ENCODE results near the gene LIN28B. TPM values are rescaled to one million over a fixed set of nuclear protein-coding genes. Genes with fewer than 3 reads are reported as not detected.
"Not testable (repeated sequence)": the region's sequence is repeated elsewhere in the genome, so short reads cannot be mapped to it uniquely, and the experiment has no call there.

LIN28B gene
- polyA plus RNA-seq, 1 donor from 2014 or later, result not detected

DNA sequence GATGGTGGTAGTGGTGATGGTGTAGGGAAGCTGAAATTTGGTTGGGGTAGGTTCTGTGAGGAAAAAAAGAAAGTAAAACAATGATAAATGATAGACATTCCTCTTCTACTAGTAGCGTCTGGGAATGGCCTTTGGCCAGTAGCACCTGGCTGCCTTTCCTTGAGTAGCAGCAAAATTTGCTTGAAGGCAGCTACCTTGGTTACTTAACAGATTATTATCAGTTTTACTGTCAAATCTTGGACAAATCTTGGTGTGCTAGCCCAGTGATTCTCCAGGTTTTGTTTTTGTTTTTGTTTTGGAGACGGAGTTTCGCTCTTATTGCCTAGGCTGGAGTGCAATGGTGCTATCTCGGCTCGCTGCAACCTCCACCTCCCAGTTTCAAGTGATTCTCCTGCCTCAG, 26.4 kb downstream of the LIN28B start:
- Mint-ChIP-seq H3K36me3 (no peaks in the 10 kb centered on the region), H3K4me3 (no peak overlapping the region), H3K27ac (no peak overlapping the region), H3K9me3 (no peaks in the 10 kb centered on the region), H3K4me1 (no peaks in the 10 kb centered on the region), H3K27me3 (peaks cover 2% of the 10 kb centered on the region)

DNA sequence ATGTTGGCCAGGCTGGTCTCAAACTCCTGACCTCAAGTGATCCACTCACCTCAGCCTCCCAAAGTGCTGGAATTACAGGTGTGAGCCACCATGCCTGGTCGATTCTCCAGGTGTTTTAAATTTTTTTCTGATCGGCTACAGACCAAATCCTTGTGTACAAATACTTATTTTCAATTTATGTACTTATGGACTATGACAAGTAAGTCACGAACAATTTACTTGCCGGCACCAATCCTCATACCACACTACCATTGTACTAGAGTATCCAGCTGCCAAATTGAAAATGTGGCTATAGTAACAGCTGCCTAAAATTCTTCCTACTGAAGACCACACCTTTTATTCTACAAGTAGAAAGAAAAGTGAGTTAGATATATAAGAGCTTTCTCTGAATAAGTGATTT, 26.9 kb downstream of the LIN28B start:
- H3K27me3 Mint-ChIP-seq, result no peaks in the 10 kb centered on the region
- no peak overlapping the region for H3K4me3 Mint-ChIP-seq
- H3K9me3 Mint-ChIP-seq, result no peaks in the 10 kb centered on the region
- H3K27ac Mint-ChIP-seq, result no peak overlapping the region
- no peaks in the 10 kb centered on the region for H3K4me1 Mint-ChIP-seq
- no peaks in the 10 kb centered on the region for H3K36me3 Mint-ChIP-seq

DNA sequence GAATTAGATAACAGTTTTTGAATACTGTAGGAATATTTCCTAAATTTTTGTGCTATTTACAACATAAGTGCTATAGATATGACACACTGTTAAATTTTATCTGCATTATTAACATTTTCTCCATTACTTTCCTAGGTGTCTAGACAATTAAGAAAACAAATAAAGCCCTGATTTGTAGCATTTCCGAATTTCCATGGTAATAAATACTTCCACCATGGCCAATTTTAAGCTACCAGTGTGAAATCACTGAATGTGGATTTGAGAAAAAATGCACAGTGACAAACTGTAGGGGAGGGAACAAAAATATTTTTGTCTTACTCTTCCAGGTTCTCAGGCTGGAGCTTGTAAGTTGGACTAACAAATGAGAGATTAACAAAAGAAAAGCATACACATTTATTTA, 27.9 kb downstream of the LIN28B start:
- no peak overlapping the region for H3K4me3 Mint-ChIP-seq
- no peaks in the 10 kb centered on the region for H3K4me1 Mint-ChIP-seq
- H3K9me3 Mint-ChIP-seq, result peaks cover 0 to 2% (median 0%) of the 10 kb centered on the region in 3 donors
- no peaks in the 10 kb centered on the region for H3K27me3 Mint-ChIP-seq
- H3K27ac Mint-ChIP-seq, result no peak overlapping the region
- H3K36me3 Mint-ChIP-seq, result no peaks in the 10 kb centered on the region

DNA sequence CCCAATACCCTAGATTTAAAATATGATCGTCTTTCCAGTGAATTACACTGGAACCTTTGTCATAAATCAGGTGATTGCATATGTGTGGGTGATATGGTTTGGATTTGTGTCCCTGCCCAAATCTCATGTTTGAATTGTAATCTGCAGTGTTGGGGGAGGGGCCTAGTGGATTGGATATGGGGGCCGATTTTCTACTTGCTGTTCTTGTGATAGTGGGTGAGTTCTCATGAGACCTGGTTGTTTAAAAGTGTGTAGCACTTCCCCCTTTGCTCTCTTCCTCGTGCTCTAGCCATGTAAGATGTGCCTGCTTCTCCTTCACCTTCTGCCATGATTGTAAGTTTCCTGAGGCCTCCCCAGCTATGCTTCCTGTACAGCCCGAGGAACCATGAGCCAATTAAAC, 29.0 kb downstream of the LIN28B start:
- not testable (repeated sequence) for H3K4me3 Mint-ChIP-seq, H3K36me3 Mint-ChIP-seq, H3K27me3 Mint-ChIP-seq, H3K4me1 Mint-ChIP-seq, H3K27ac Mint-ChIP-seq, H3K9me3 Mint-ChIP-seq

DNA sequence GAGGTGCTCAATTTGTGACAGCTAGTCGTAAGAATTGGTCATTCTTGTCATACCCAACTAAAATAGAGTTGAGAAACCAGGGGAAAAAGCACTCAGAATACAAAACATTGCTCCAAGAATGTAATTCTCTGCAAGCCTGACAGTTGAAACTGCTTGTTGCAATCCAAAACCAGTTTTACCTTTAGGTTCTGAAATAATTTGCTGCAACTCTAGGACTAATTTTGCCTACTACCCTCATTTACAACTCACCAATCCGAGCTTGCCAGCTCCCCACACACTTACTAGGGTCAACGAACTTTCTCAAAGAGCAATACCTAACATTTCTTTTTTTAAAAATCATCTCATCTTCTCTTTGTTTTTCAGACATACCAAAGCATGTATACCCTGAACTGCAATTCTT, 29.7 kb downstream of the LIN28B start:
- Mint-ChIP-seq H3K36me3 (no peaks in the 10 kb centered on the region), H3K4me1 (no peaks in the 10 kb centered on the region), H3K4me3 (no peak overlapping the region), H3K27ac (no peak overlapping the region), H3K9me3 (peaks cover 0 to 2% (median 0%) of the 10 kb centered on the region in 3 donors), H3K27me3 (no peaks in the 10 kb centered on the region)

DNA sequence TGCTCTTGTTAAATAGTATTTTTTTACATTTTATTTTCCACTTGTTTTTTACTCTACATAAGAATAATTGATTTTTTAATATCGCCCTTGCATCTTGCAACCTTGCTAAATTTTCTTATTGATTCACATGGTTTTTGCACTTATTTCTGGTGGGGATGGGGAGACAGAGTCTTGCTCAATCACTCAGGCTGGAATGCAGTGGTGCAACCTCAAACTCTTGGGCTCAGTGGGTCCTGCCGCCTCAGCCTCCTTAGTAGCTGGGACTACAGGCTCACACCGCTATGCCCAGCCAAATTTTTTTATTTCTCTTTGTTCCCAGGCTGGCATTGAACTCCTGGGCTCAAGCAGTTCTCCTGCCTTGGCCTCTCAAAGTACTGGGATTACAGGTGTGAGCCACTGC, 30.3 kb downstream of the LIN28B start:
- peaks cover 2% of the 10 kb centered on the region for H3K36me3 Mint-ChIP-seq
- H3K4me3 Mint-ChIP-seq, result no peak overlapping the region
- peaks cover 0 to 2% (median 0%) of the 10 kb centered on the region in 3 donors for H3K9me3 Mint-ChIP-seq
- no peaks in the 10 kb centered on the region for H3K27me3 Mint-ChIP-seq
- H3K4me1 Mint-ChIP-seq, result no peaks in the 10 kb centered on the region
- no peak overlapping the region for H3K27ac Mint-ChIP-seq

DNA sequence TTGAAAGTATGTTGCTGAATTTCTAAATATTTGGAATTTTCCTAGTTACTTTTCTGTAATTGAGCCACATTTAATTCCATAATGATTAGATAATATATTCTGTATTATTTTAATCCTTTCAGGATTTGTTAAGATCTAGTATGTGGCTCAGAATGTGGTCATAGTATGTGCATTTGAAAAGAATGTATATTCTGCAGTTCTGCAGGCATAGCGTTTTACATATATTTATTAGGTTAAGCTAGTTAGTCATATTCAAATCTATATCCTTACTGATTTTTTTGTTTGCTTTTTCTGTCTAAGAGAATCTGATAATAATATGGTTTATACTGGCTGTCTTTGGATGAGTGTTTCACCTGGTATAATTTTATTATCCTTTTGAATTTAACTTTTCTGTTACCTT, 33.2 kb downstream of the LIN28B start:
- Mint-ChIP-seq H3K4me1 (no peaks in the 10 kb centered on the region), H3K9me3 (peaks cover 0 to 2% (median 0%) of the 10 kb centered on the region in 3 donors), H3K27ac (no peak overlapping the region), H3K36me3 (peaks cover 2% of the 10 kb centered on the region), H3K4me3 (no peak overlapping the region), H3K27me3 (no peaks in the 10 kb centered on the region)

DNA sequence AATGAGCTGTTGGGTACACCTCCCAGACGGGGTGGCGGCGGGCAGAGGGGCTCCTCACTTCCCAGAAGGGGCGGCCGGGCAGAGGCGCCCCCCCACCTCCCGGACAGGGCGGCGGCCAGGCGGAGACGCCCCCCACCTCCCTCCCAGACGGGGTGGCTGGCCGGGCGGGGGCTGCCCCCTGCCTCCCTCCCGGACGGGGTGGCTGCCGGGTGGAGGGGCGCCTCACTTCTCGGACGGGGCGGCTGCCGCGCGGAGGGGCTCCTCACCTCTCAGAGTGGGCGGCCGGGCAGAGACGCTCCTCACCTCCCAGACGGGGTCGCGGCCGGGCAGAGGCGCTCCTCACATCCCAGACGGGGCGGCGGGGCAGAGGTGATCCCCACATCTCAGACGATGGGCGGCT, 34.2 kb downstream of the LIN28B start:
- H3K27me3 Mint-ChIP-seq, H3K4me3 Mint-ChIP-seq, H3K9me3 Mint-ChIP-seq, H3K36me3 Mint-ChIP-seq, H3K27ac Mint-ChIP-seq, H3K4me1 Mint-ChIP-seq: not testable (repeated sequence)

DNA sequence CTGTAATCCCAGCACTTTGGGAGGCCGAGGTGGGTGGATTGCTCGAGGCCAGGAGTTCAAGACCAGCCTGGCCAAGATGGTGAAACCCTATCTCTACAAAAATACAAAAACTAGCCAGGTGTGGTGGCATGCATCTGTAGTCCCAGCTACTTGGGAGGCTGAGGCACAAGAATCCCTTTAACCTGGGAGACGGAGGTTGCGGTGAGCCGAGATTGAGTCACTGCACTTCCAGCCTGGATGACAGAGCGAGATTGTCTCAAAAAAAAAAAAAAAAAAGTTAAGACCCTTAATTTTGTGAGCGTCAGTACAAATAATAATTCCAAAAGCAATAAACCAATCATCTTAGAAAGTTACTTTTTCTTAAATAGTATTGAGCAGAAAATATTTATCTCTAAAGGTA, 36.7 kb downstream of the LIN28B start:
- not testable (repeated sequence) for H3K36me3 Mint-ChIP-seq, H3K27me3 Mint-ChIP-seq, H3K9me3 Mint-ChIP-seq, H3K27ac Mint-ChIP-seq, H3K4me3 Mint-ChIP-seq, H3K4me1 Mint-ChIP-seq

DNA sequence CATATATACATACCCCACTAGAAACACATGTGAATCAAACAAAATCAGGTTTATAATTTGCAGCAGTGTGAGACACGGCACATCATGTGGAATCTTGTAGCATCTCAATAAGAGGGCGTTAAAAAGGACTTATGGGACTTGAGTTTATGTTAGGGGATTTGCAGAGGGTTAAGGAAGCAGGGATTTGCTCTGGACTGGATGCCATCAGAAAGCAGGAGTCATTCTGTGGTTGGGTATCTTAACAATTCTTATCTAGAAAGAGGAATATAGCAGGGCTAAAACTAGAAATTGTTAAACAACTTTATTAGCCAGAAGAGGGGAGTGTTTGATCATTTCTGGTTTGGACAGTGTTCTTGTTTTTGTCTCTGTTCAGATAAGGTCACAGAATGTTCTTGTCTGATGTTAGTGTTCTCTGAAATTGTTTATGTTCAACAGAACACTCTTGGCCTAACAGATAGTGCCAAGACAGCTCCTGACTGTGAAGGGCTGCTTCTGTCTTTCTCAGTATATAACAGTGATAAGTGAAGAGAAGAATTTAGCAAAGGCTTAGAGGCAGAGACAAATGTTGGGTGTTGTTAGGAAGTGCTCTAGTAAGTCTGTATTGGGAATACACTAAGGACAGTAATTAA, 39.2 kb downstream of the LIN28B start:
- H3K27ac Mint-ChIP-seq, result no peak overlapping the region
- H3K4me1 Mint-ChIP-seq, result no peaks in the 10 kb centered on the region
- no peaks in the 10 kb centered on the region for H3K9me3 Mint-ChIP-seq
- no peak overlapping the region for H3K4me3 Mint-ChIP-seq
- H3K36me3 Mint-ChIP-seq, result peaks cover 2% of the 10 kb centered on the region
- H3K27me3 Mint-ChIP-seq, result no peaks in the 10 kb centered on the region

DNA sequence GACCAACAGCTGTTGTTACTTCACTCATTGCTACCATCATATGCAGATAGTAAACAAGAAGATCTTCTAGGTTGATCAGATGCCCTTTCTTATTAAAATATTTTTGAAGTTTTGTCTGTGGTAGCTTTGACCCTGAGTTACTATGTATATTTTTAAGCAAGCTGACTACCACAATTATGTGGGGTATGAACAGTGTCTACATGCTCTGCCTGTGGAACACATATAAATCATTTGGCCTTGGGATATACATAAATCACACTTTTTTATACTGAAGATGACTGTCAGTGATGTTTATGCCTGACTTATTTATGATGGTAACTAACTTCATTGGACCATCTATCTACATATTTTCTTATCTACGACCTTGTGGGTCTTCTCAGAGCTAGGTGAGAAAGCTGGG, 44.2 kb downstream of the LIN28B start:
- H3K4me3 Mint-ChIP-seq, result no peak overlapping the region
- no peak overlapping the region for H3K27ac Mint-ChIP-seq
- no peaks in the 10 kb centered on the region for H3K36me3 Mint-ChIP-seq
- no peaks in the 10 kb centered on the region for H3K4me1 Mint-ChIP-seq
- H3K27me3 Mint-ChIP-seq, result no peaks in the 10 kb centered on the region
- H3K9me3 Mint-ChIP-seq, result peaks cover 0 to 2% (median 0%) of the 10 kb centered on the region in 3 donors

DNA sequence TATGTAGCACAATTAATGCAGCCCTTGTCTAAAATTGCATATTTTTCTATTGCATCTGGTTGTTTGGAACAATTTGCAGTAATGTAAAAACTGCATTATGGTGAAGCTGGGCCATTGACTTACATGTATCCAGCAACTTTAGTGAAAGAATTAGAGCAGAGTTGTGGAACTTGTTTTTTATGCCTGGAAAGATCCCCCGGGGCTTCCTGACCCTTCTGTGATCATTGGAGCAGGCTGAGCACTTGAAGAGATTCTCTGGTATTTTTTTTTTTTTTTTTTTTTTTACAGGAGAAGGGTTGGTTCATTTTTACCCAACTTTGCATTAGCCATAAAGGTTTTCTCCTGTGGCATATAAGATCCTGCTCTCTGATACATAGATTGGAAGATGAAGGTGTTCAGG, 45.0 kb downstream of the LIN28B start:
- Mint-ChIP-seq H3K36me3 (no peaks in the 10 kb centered on the region), H3K27ac (no peak overlapping the region), H3K27me3 (no peaks in the 10 kb centered on the region), H3K9me3 (peaks cover 0 to 2% (median 0%) of the 10 kb centered on the region in 3 donors), H3K4me3 (no peak overlapping the region), H3K4me1 (no peaks in the 10 kb centered on the region)

DNA sequence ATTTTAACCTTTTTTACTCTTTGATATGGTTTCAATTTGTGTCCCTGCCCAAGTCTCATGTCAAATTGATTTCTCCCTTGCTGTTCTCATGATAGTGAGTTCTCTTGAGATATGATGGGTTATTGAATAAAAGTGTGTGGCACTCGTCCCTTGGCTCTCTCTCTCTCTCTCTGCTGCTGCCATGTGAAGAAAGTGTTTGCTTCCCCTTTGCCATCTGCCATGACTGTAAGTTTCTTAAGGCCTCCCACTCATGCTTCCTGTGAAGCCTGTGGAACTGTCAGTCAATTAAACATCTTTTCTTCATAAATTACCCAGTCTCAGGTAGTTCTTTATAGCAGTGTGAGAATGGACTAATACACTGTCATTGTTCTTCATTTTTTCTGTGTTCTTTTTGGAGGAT, 48.5 kb downstream of the LIN28B start:
- Mint-ChIP-seq H3K4me3 (no peak overlapping the region), H3K27ac (no peak overlapping the region), H3K9me3 (peaks cover 0 to 2% (median 0%) of the 10 kb centered on the region in 3 donors), H3K27me3 (no peaks in the 10 kb centered on the region), H3K4me1 (no peaks in the 10 kb centered on the region), H3K36me3 (no peaks in the 10 kb centered on the region)

DNA sequence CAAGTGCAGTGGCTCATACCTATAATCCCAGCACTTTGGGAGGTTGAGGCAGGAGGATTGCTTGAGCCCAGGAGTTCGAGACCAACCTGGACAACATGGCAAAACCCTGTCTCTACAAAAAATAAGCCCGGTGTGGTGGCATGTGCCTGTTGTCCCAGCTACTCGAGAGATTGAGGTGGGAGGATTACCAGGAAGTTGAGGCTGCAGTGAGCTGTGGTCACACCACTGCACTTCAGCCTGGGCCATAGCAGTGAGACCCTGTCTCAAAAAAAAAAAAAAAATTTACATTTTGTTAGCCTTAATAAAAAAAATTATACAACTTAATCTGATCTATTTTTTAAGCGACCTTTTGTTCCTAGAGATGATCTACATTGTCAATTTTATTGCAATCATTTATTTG, 56.6 kb downstream of the LIN28B start:
- not testable (repeated sequence) for H3K4me3 Mint-ChIP-seq, H3K36me3 Mint-ChIP-seq, H3K27me3 Mint-ChIP-seq, H3K9me3 Mint-ChIP-seq, H3K4me1 Mint-ChIP-seq, H3K27ac Mint-ChIP-seq

DNA sequence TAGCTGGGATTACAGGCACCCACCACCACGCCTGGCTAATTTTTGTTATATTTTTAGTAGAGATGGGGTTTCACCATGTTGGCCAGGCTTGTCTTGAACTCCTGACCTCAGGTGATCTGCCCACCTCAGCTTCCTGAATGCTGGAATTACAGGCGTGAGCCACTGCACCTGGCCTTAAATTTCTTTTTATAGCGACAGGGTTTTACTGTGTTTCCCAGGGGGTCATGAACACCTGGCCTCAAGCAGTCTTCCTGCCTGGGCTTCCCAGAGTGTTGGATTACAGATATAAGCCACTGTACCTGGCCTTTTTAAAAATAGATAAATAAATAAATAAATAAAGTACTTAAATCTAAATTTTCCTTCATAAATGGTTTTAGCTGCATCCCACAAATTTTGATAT, 57.5 kb downstream of the LIN28B start:
- Mint-ChIP-seq H3K9me3 (no peaks in the 10 kb centered on the region), H3K27me3 (peaks cover 4% of the 10 kb centered on the region), H3K4me1 (no peaks in the 10 kb centered on the region), H3K27ac (no peak overlapping the region), H3K4me3 (no peak overlapping the region), H3K36me3 (no peaks in the 10 kb centered on the region)

DNA sequence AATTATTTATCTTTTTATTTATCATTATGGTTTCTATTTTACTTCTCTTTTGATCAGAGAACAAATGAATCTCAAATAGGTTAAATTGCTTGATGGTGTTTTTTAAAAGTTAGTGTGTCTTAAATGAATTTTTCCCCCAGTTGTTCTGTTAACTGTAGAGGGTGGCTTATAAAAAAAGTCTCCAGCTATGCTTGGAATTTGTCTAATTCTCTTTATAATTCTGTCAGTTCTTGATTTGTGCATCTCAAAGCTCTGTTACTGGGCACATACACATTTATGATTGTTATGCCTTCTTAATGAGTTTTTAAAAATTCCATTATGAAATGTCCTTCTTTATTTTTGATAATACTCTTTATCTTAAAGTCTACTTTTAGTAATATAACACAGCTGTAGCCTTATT, 58.0 kb downstream of the LIN28B start:
- peaks cover 4% of the 10 kb centered on the region for H3K27me3 Mint-ChIP-seq
- H3K9me3 Mint-ChIP-seq, result no peaks in the 10 kb centered on the region
- no peaks in the 10 kb centered on the region for H3K36me3 Mint-ChIP-seq
- H3K27ac Mint-ChIP-seq, result no peak overlapping the region
- H3K4me3 Mint-ChIP-seq, result no peak overlapping the region
- no peaks in the 10 kb centered on the region for H3K4me1 Mint-ChIP-seq

DNA sequence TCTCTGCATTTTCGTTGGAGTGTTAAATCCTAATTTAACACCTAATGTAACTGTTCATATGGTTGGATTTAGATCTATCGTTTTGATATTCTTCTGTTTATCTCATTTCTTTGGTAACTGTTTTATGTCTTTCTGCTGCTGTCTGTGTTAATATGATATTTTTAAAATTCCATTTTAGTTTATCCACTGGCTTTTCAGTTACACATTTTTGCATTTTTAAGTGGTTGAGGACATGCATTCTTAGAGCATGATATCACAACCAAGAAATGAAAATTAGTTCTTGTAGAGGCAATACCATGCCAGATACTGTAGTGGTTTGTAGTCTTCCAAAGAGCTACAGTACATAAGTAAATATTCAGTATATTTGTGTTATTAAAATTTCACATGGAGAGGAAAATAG, 58.6 kb downstream of the LIN28B start:
- Mint-ChIP-seq H3K4me1 (no peaks in the 10 kb centered on the region), H3K4me3 (no peak overlapping the region), H3K27me3 (peaks cover 4% of the 10 kb centered on the region), H3K9me3 (no peaks in the 10 kb centered on the region), H3K27ac (no peak overlapping the region), H3K36me3 (no peaks in the 10 kb centered on the region)
